MCF 10A (cell line): ENCODE measurements around the gene STK33. TPM values are rescaled to one million over a fixed set of nuclear protein-coding genes. Genes with fewer than 3 reads are reported as not detected.

ENCODE experiments used
- BruUV-seq: library from RNA; stranded (reverse); fragments of 400-500 nt; replicated peaks from 2 replicates; lab custom pipeline; 2021; lab: Mats Ljungman, UMichigan
- CTCF ChIA-PET: fragments of 300-600 bp; sonication (Branson Sonifier 250); formaldehyde crosslinking; extraction: SDS; loops from one replicate; lab custom pipeline; 2021; ENCODE audit warnings: antibody characterized with exemption, inconsistent platforms; lab: Yijun Ruan, JAX
- POLR2A ChIA-PET: fragments of 300-600, 350-650 bp; sonication (Branson Sonifier 250); formaldehyde crosslinking; extraction: SDS; loops from one replicate; lab custom pipeline; 2020; ENCODE audit warnings: antibody characterized with exemption, inconsistent platforms; lab: Yijun Ruan, JAX
- DNase-seq: peaks from one replicate; pipeline ENCODE4 v3.0.0-alpha.2; 2018; ENCODE audit not compliant: unreplicated experiment
- H3K27ac Mint-ChIP-seq: one replicate; pipeline ENCODE4 v1.8.0; 2022; ENCODE audit warnings: mild to moderate bottlenecking, low read depth, mixed read lengths; ENCODE audit not compliant: unreplicated experiment
- H3K27me3 Mint-ChIP-seq: one replicate; pipeline ENCODE4 v1.8.0; 2022; ENCODE audit warnings: mixed read lengths; ENCODE audit not compliant: insufficient read depth, unreplicated experiment
- H3K36me3 Mint-ChIP-seq: one replicate; pipeline ENCODE4 v1.8.0; 2022; ENCODE audit warnings: mild to moderate bottlenecking, moderate library complexity, mixed read lengths; ENCODE audit not compliant: insufficient read depth, unreplicated experiment
- H3K4me1 Mint-ChIP-seq: one replicate; pipeline ENCODE4 v1.8.0; 2022; ENCODE audit warnings: mixed read lengths; ENCODE audit not compliant: insufficient read depth, unreplicated experiment
- H3K4me3 Mint-ChIP-seq: one replicate; pipeline ENCODE4 v1.8.0; 2022; ENCODE audit warnings: mild to moderate bottlenecking, moderate library complexity, mixed read lengths; ENCODE audit not compliant: unreplicated experiment
- H3K9me3 Mint-ChIP-seq: one replicate; pipeline ENCODE4 v1.8.0; 2022; ENCODE audit warnings: mixed read lengths; ENCODE audit not compliant: unreplicated experiment
- intact Hi-C: fragments of 100-400 bp; cut with micrococcal nuclease; formaldehyde crosslinking; loops from 2 replicates; pipeline ENCODE4 v1.14.1; 2022
- total RNA-seq: library from RNA; stranded (reverse); gene quantifications from 2 replicates; pipeline ENCODE4 v1.2.3, GENCODE V29; 2022
- TF ChIP-seq, protein P1 (sequence below): fragments of 200-600 bp; IDR thresholded peaks from one replicate; pipeline ENCODE4 v1.8.0; 2022; ENCODE audit warnings: antibody characterized with exemption, mild to moderate bottlenecking; ENCODE audit not compliant: unreplicated experiment

The STK33 gene
- total RNA-seq, 1 experiment from 2014 or later, result 0.58 TPM

DNA sequence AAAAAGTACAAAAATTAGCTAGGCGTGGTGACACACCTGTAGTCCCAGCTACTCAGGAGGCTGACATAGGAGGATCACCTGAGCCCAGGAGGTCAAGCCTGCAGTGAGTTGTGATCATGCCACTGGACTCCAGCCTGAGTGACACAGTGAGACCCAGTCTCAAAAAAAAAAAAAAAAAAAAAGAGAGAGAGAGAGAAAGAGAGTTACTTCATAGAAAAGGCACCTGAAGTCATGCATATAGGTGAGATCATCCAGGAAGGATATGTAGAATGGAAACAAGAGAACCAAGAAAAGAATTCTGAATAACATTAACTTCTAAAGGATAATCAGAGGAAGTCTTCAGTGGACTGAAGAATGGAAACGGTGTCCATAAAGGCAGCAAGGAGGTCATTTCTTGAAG is 106.8 kb downstream of the STK33 start:
- CTCF ChIA-PET, result no interaction called here
- DNase-seq, result no peak
- no peaks in the 10 kb centered on the region for H3K9me3 Mint-ChIP-seq
- H3K4me1 Mint-ChIP-seq, result no peaks in the 10 kb centered on the region
- intact Hi-C loops, result no loop called here
- H3K4me3 Mint-ChIP-seq, result no peak overlapping the region
- TF ChIP-seq, protein P1, sequence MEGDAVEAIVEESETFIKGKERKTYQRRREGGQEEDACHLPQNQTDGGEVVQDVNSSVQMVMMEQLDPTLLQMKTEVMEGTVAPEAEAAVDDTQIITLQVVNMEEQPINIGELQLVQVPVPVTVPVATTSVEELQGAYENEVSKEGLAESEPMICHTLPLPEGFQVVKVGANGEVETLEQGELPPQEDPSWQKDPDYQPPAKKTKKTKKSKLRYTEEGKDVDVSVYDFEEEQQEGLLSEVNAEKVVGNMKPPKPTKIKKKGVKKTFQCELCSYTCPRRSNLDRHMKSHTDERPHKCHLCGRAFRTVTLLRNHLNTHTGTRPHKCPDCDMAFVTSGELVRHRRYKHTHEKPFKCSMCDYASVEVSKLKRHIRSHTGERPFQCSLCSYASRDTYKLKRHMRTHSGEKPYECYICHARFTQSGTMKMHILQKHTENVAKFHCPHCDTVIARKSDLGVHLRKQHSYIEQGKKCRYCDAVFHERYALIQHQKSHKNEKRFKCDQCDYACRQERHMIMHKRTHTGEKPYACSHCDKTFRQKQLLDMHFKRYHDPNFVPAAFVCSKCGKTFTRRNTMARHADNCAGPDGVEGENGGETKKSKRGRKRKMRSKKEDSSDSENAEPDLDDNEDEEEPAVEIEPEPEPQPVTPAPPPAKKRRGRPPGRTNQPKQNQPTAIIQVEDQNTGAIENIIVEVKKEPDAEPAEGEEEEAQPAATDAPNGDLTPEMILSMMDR, result no peak
- POLR2A ChIA-PET, result no interaction called here
- peaks cover 31% of the 10 kb centered on the region for H3K27me3 Mint-ChIP-seq
- no peaks in the 10 kb centered on the region for H3K36me3 Mint-ChIP-seq
- BruUV-seq, result no TSS peak
- H3K27ac Mint-ChIP-seq, result no peak overlapping the region

DNA sequence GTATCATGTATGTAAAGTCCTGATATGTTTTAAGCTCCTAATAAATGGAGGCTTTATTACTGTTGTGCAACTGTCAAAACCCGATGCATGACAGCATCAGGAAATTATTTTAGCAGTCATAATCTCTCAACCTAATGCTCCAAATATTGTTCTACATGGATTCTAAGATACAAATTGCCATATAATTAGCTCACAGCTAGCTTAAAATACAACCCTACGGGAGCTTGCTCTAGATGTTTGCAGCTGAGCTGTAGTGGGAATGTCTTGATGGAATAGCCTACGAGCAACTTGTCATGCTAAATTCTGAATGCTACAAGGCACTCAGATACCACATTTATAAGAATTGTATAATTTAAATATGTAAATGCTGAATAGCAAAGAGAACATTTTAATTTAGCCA is 109.8 kb downstream of the STK33 start:
- no peaks in the 10 kb centered on the region for H3K36me3 Mint-ChIP-seq
- H3K9me3 Mint-ChIP-seq, result no peaks in the 10 kb centered on the region
- BruUV-seq, result no TSS peak
- ChIA-PET CTCF (interaction anchor here (0.6 kb wide), 1 partner anchor 816 kb away, joined by 3 read pairs; no protein-coding TSS in a partner anchor), POLR2A (no interaction called here)
- TF ChIP-seq, protein P1, result no peak
- H3K4me1 Mint-ChIP-seq, result no peaks in the 10 kb centered on the region
- H3K27me3 Mint-ChIP-seq, result peaks cover 30% of the 10 kb centered on the region
- no peak overlapping the region for H3K4me3 Mint-ChIP-seq
- intact Hi-C loops, result no loop called here
- DNase-seq, result no peak
- H3K27ac Mint-ChIP-seq, result no peak overlapping the region

DNA sequence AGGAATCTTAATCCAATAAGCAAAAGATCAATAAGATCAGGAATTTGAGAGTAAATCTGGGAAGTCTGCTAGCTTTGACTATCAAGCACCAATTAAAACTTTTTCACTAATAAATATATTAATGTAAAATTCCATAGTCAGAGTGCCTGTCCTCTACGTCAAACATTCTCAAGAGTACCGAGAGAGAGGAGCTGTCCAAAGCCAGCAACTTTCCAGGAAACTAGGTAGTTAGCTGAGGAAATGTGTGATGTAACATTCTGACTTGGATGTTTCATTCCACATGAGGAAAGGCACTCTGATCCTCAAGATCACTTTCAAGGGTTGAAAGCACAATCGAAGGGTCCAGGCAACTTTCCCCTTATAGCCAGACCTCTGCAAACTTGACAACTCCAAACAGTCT is 113.2 kb downstream of the STK33 start:
- Mint-ChIP-seq H3K9me3 (no peaks in the 10 kb centered on the region), H3K27me3 (peaks cover 46% of the 10 kb centered on the region), H3K27ac (no peak overlapping the region), H3K4me3 (no peak overlapping the region), H3K36me3 (no peaks in the 10 kb centered on the region), H3K4me1 (no peaks in the 10 kb centered on the region)
- no peak for DNase-seq
- POLR2A ChIA-PET, result interaction anchor here (0.7 kb wide), 1 partner anchor 210 kb away, joined by 3 read pairs; no protein-coding TSS in a partner anchor
- intact Hi-C loops, result no loop called here
- BruUV-seq, result no TSS peak
- TF ChIP-seq, protein P1, result no peak
- CTCF ChIA-PET, result no interaction called here

DNA sequence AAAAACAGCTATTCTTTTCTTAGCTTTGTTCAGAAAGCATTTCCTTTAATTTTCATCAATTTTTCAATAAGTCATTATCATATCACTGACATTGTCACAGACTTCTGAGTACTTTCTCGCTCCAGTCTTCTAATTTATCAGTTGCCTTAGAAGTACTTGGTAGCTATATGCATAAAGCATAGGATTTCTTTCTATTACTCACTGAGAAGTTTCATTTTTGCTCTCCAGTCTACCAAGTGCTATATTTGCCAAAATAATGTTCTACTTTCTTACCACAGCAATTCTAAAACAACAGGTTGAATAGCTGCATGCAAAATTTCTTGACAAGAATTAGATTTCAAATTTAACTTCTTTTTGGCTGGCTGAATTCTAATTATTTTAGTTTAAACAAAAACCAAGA is 116.3 kb downstream of the STK33 start:
- no peak overlapping the region for H3K27ac Mint-ChIP-seq
- POLR2A ChIA-PET, result no interaction called here
- no TSS peak for BruUV-seq

More for the DNA sequence above, 116.3 kb downstream of the STK33 start:
- no peak for DNase-seq
- intact Hi-C loops, result no loop called here
- Mint-ChIP-seq H3K9me3 (no peaks in the 10 kb centered on the region), H3K36me3 (no peaks in the 10 kb centered on the region), H3K4me1 (no peaks in the 10 kb centered on the region), H3K27me3 (peaks cover 65% of the 10 kb centered on the region), H3K4me3 (no peak overlapping the region)
- CTCF ChIA-PET, result interaction anchor here (0.6 kb wide), 1 partner anchor 376 kb away, joined by 4 read pairs; no protein-coding TSS in a partner anchor
- TF ChIP-seq, protein P1, result no peak
